ENCODE data around the gene AGBL3.

- TF ChIP-seq EZH2phosphoT487 (IDR thresholded peaks at IDR 0.05; ENCODE audit: borderline replicate concordance, low read length) = no peak
- TF ChIP-seq CTCF (IDR thresholded peaks at IDR 0.05; ENCODE audit: low read depth, low read length, poor library complexity, severe bottlenecking) = no peak
These were observed 183.6 kb downstream of the AGBL3 start for GRCh38 chr7:135169964-135170273.

All from DOHH2 (cell line).